Measurements from ENCODE around the gene VCL.

The VCL gene

GRCh38 chr10:74150990-74151878, 153.3 kb downstream of the VCL start, which contains the start of gene ADK:
Gene ADK, plus strand, starts transcription at chr10:74151221. Its CDS starts 58 bp downstream, at chr10:74151279.
- FAIRE-seq = no peak

GRCh38 chr10:74151879-74152722, 154.2 kb downstream of the VCL start:
- no peak for TF ChIP-seq CTCF (IDR thresholded peaks at IDR 0.05; ENCODE audit: insufficient read depth, missing control alignments)
- FAIRE-seq = no peak
- DNase-seq (ENCODE audit: insufficient read length, low spot score) = no peak

More at GRCh38 chr10:74150990-74151878, 153.3 kb downstream of the VCL start, which contains the start of gene ADK:
- peak; percentile 85 for DNase-seq (ENCODE audit: insufficient read length, low spot score)
- no peak for TF ChIP-seq CTCF (IDR thresholded peaks at IDR 0.05; ENCODE audit: insufficient read depth, missing control alignments)

GRCh38 chr10:74153123-74153522, 155.2 kb downstream of the VCL start:
- FAIRE-seq = no peak
- DNase-seq (ENCODE audit: insufficient read length, low spot score) = no peak

GRCh38 chr10:74153676-74154075, 155.8 kb downstream of the VCL start:
- DNase-seq (ENCODE audit: insufficient read length, low spot score) = no peak
- no peak for FAIRE-seq
- TF ChIP-seq CTCF (IDR thresholded peaks at IDR 0.05; ENCODE audit: insufficient read depth, missing control alignments) = no peak

More at GRCh38 chr10:74153123-74153522, 155.2 kb downstream of the VCL start:
- TF ChIP-seq CTCF (IDR thresholded peaks at IDR 0.05; ENCODE audit: insufficient read depth, missing control alignments) = peak; percentile 21

- FAIRE-seq = no peak
Measured at GRCh38 chr10:74156919-74157289, 159.0 kb downstream of the VCL start.

GRCh38 chr10:74160013-74160412, 162.1 kb downstream of the VCL start:
- no peak for TF ChIP-seq CTCF (IDR thresholded peaks at IDR 0.05; ENCODE audit: insufficient read depth, missing control alignments)
- FAIRE-seq (no peak), DNase-seq (ENCODE audit: insufficient read length, low spot score) (no peak)

More at GRCh38 chr10:74156919-74157289, 159.0 kb downstream of the VCL start:
- DNase-seq (ENCODE audit: insufficient read length, low spot score) = no peak
- TF ChIP-seq CTCF (IDR thresholded peaks at IDR 0.05; ENCODE audit: insufficient read depth, missing control alignments) = no peak

Measured in D721Med (cell line).